Spleen (tissue), 7 donors: ENCODE measurements around the gene RNF169.

Experiments
- CTCF ChIP-seq, 11 experiments: fragments of 200-600 bp in 7 of 11; fragments of 450-650 bp in 4 of 11; sonication (generic) in 4 of 11; IDR thresholded peaks in 8 of 11; conservative IDR thresholded peaks in 3 of 11; 1 replicate in 7 of 11; 2 replicates in 4 of 11; pipeline versions ENCODE4 v1.4.0 to v1.8.0; 2016 to 2021; ENCODE audit warnings: antibody characterized with exemption in 11 of 11, inconsistent platforms in 4 of 11, mild to moderate bottlenecking in 1 of 11
- POLR2AphosphoS5 ChIP-seq, 3 donors: sonication (generic); formaldehyde crosslinking; IDR thresholded peaks; one replicate each; pipeline ENCODE4 v1.5.1; 2017; ENCODE audit warnings: antibody characterized with exemption in 3 of 3
- donor health status: DM: no; HTN: no; CAD: no; lungs with moderate emphysema.
- donor health status: DM: no; HTN: no; CAD: no.
- donor health status: DM: no; HTN: no; CAD: no.

- TF ChIP-seq CTCF (IDR thresholded peaks at IDR 0.05 in 8 of 11, conservative IDR thresholded peaks at IDR 0.05 in 3 of 11) (no peak), POLR2AphosphoS5 (IDR thresholded peaks at IDR 0.05) (no peak)
These were observed 75.8 kb downstream of the RNF169 start for GRCh38 chr11:74824285-74824982.
